SH-SY5Y (cell line): ENCODE data around the gene RASSF1.
A peak's percentile ranks its signal among the peaks of the same experiment; 100 is the strongest.

Experiments
- GATA2 ChIP-seq: IDR thresholded peaks from 2 replicates; pipeline ENCODE4 v1.6.1; 2011; ENCODE audit warnings: mild to moderate bottlenecking, low read depth, low read length
- GATA3 ChIP-seq: IDR thresholded peaks from 2 replicates; pipeline ENCODE4 v1.6.1; 2011; ENCODE audit warnings: low read depth, mild to moderate bottlenecking, low read length, moderate library complexity

The RASSF1 gene

GRCh38 chr3:50355829-50356552 is 15.4 kb upstream of the RASSF1 start:
- no peak for TF ChIP-seq GATA2
- no peak for TF ChIP-seq GATA3

- TF ChIP-seq GATA3 (no peak), GATA2 (no peak)
Observed at GRCh38 chr3:50354850-50355249, 14.2 kb upstream of the RASSF1 start.

- TF ChIP-seq GATA2: peak; percentile 72; the same call in 1 of the 2 replicates
- no peak for TF ChIP-seq GATA3
Observed at GRCh38 chr3:50354186-50354764, 13.6 kb upstream of the RASSF1 start.

GRCh38 chr3:50353245-50354004 is 12.8 kb upstream of the RASSF1 start:
- TF ChIP-seq GATA2 (no peak), GATA3 (no peak)

- no peak for TF ChIP-seq GATA2
Observed at GRCh38 chr3:50352781-50353180, 12.1 kb upstream of the RASSF1 start.

- no peak for TF ChIP-seq GATA2
- no peak for TF ChIP-seq GATA3
Observed at GRCh38 chr3:50351323-50351697, 10.7 kb upstream of the RASSF1 start.

GRCh38 chr3:50350527-50351322 is 10.1 kb upstream of the RASSF1 start, which contains the start of the genes CYB561D2 and NPRL2:
CYB561D2 (plus strand) TSS chr3:50350862; CDS start chr3:50351434, 572 bp downstream.
NPRL2 (minus strand) TSS chr3:50350775; CDS start chr3:50350652, 123 bp downstream.
- no peak for TF ChIP-seq GATA3

- TF ChIP-seq GATA3 (no peak), GATA2 (no peak)
Observed at GRCh38 chr3:50350213-50350526, 9.5 kb upstream of the RASSF1 start.

GRCh38 chr3:50347187-50347813 is 6.7 kb upstream of the RASSF1 start:
- TF ChIP-seq GATA3 (no peak), GATA2 (no peak)

- TF ChIP-seq GATA2 (no peak), GATA3 (no peak)
Observed at GRCh38 chr3:50345586-50346234, 5.1 kb upstream of the RASSF1 start, which contains the start of gene ZMYND10. ZMYND10 (minus strand) TSS chr3:50345732; CDS start chr3:50345579, 153 bp downstream.

GRCh38 chr3:50345008-50345407 is 4.4 kb upstream of the RASSF1 start:
- no peak for TF ChIP-seq GATA3
- no peak for TF ChIP-seq GATA2

- no peak for TF ChIP-seq GATA3
- no peak for TF ChIP-seq GATA2
Observed at GRCh38 chr3:50342813-50343633, 2.4 kb upstream of the RASSF1 start.

- no peak for TF ChIP-seq GATA3
- no peak for TF ChIP-seq GATA2
Observed at GRCh38 chr3:50341996-50342650, 1.5 kb upstream of the RASSF1 start.
